HL-60/S4 treated with retinoic acid at 250 ng/mL for 4 days and 3 days (cell line): Measurements from ENCODE around the gene SRGAP1.
"Not testable (repeated sequence)": the region's sequence is repeated elsewhere in the genome, so short reads cannot be mapped to it uniquely, and the experiment has no call there.

Experiments
- in situ Hi-C: fragments of 300-500 bp; cut with MboI; formaldehyde crosslinking; loops from 2 replicates; pipeline ENCODE4 v1.7.0; 2022; ENCODE audit warnings: low sequenced_read_pairs

SRGAP1 gene

DNA sequence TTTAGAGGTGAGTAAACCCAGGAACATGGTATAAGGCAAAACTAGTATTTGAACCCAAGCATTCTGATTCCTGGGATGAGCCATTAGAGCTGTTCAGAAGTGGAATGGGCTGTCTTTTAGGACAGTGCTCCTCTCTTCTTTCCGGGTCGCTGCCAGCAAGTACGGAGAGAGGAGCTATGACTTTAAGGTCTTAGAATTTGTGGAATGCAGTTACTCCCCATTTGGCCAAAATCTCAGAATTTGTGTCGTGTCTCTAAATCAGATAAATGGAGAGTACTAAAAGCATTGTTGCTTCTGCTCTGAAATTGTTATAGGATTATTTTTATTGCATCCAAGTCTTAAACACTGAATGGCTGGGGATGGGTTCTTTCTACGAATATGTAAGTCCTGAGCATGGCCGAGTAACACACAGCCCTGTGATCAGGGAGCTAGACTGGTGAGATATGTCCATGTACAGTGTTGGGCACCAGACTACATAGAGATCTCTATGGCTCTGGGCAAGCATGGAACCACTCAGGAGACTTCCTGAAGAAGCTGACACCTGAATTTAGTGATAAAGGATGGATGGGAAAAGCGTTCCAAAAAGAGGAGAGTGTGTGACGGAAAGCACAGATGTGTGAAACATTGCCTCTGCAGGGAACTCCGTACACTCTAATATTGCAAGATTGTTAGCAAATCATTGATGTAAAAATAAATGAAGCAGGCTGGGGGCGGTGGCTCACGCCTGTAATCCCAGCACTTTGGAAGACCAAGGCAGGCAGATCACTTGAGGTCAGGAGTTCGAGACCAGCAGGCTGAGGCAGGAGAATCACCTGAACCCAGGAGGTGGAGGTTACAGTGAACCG lies 184.7 kb downstream of the SRGAP1 start:
- in situ Hi-C loops, result no loop called here

- in situ Hi-C loops, result no loop called here
Observed at GRCh38 chr12:64030155-64030554, 185.7 kb downstream of the SRGAP1 start.

GRCh38 chr12:64034056-64034455 lies 189.6 kb downstream of the SRGAP1 start:
- in situ Hi-C loops, result not testable (repeated sequence)

DNA sequence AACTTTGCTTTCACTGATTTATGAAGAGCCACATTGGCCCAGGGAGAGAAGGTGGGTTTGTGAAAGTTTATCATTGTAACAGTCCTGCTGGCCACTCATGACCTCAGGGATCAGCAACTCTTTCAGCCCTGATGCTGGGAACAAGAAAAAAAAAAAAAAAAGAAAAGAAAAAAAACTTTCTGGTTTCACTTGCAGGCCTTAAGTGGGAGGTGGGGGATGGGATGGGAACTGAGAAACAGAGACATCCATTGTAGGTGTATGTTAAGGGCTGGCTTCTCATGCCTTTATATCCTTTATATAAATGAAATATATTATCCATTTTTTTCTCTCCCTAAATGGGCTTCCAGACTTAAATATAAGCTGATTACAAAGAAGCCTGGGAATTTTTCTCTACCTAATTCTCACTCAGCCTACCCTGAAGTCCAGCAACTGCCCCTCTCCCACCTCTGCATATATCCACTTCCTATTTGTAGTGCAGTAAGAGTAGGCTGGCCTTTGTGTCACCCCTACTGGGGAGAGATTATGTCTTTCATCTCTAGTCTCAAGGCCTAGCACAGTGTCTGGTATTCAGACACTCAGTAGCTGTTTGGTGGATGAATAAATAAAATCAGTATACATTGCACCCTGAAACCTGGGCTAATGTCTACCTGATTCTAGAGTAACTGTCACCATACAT lies 190.5 kb downstream of the SRGAP1 start:
- in situ Hi-C loops, result no loop called here

DNA sequence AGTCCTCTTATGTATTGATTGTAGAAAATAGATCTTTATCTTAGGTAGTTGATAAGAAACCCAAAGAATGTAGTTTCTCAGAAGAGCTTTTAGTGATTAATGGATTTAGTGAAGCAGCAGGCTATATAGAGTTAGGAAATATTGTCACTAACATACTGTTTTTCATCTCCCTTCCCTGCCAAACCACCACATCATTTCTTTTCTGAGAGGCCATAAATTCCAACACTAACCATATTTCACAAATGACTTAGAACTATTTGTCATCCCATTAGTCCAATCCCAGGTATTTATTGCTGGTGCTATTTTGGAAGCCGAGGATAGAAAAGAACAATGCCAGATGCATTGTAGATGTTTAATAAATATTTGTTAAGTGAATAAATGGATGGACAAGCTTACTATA lies 191.9 kb downstream of the SRGAP1 start:
- in situ Hi-C loops, result no loop called here

GRCh38 chr12:64039281-64039871 lies 194.9 kb downstream of the SRGAP1 start:
- in situ Hi-C loops, result no loop called here

DNA sequence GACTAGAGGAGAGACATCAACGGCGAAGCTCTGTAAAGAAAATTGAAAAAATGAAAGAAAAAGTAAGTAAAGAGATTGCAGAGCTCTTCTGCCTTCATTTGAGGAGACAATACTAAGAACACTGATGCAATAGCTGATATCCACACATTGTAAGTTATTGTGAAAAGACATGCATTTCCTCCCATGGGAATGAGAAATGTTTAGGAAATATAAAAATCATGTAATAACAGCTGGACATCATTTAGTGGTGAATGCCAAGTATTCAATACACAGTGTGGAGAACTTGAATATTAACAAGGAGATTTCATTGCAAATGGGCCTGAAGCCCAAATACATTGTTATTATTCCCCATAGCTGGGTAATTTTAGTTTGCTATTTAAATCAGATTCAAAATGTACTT lies 198.4 kb downstream of the SRGAP1 start:
- in situ Hi-C loops, result no loop called here

GRCh38 chr12:64044191-64044590 lies 199.7 kb downstream of the SRGAP1 start:
- in situ Hi-C loops, result no loop called here

GRCh38 chr12:64051057-64051456 lies 206.6 kb downstream of the SRGAP1 start:
- in situ Hi-C loops, result no loop called here

GRCh38 chr12:64053117-64053516 lies 208.6 kb downstream of the SRGAP1 start:
- in situ Hi-C loops, result no loop called here

DNA sequence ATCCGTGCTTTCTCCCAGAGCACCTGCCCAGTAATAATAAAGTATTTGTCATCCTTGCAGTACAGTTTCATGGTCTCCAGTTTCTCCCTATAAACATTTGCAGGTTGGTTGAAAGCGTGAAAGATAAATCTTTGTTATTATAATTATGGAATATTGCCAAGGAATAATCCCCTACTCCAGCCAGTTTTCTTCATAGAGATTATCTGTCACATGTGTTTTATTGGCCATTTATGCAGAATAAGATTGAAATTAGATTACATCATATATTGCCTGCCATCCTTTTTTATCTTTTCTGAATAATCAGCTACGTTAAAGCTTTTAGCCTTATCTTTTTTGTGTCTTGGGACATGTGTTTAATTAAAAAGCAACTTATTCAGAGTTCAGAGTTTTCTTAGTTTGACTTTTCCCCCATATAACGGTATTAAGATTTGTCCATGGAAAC lies 209.6 kb downstream of the SRGAP1 start:
- in situ Hi-C loops, result no loop called here

DNA sequence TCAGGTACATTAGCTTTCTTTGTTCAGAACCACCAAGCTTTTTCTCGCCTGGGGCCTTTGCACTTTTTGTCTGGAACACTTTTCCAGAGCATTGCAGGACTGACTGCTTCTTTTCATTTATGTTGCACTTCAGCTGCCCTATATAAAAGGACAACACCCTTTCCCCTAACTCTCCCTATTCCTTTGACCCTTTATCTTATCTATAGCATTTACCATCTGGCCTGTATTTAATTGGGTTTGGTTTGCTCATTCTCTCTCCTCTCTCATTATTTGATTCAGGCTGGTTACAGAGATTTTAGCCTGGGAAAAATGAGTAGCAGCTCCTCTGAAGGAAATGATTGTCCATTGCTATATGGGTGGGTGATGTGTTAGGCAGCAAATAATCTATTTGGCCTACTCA lies 212.2 kb downstream of the SRGAP1 start:
- in situ Hi-C loops, result no loop called here

GRCh38 chr12:64057706-64058105 lies 213.2 kb downstream of the SRGAP1 start:
- in situ Hi-C loops, result no loop called here

- in situ Hi-C loops, result no loop called here
Observed at GRCh38 chr12:64058541-64059265, 214.2 kb downstream of the SRGAP1 start.

GRCh38 chr12:64059685-64060084 lies 215.2 kb downstream of the SRGAP1 start:
- in situ Hi-C loops, result no loop called here

DNA sequence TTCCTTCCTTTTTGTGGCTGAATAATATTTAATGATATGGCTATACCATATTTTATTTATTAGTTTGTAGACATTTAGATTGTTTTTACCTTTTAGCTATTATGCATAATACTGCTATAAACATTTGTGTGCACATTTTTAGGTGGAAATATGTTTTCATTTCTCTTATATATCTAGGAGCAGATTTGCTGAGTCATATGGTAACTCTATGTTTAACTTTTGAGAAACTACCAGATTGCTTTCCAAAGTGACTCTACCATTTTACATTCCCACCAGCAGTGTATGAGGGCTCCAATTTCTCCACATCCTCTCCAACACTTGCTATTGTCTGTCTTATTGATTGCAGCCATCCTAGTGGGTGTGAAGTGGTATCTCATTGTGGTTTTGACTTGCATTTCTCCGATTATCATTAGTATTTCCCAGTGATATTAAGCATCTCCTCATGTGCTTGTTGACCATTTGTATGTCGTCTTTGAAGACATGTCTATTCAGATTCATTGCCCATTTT lies 217.4 kb downstream of the SRGAP1 start:
- in situ Hi-C loops, result no loop called here

- in situ Hi-C loops, result no loop called here
Observed at GRCh38 chr12:64063121-64063520, 218.6 kb downstream of the SRGAP1 start.

- in situ Hi-C loops, result no loop called here
Observed at GRCh38 chr12:64064240-64064639, 219.7 kb downstream of the SRGAP1 start.

DNA sequence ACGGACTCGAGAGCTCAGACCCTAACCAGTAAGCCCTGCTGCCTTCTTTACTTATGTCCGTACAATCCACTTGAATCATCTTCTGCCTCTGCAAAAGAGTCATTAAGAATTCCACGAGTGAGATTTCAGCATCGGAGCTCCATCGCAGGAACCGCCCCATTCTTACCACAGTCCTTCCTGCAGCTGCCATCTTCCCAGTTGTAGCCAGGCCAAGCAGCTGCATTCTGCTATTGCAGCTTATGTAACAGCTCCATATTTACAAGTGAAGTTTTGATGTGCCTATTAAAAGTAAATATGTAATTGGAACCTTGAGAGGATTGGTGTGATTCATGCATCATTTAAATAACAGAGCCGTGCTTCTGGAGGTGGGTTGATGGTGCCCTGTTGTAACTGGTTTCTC lies 220.2 kb downstream of the SRGAP1 start:
- in situ Hi-C loops, result no loop called here

- in situ Hi-C loops, result no loop called here
Observed at GRCh38 chr12:64065881-64066451, 221.5 kb downstream of the SRGAP1 start.

- in situ Hi-C loops, result no loop called here
Observed at GRCh38 chr12:64066776-64067175, 222.3 kb downstream of the SRGAP1 start.
